ENCODE results near the gene PUS1.
"Not testable (repeated sequence)": the region's sequence is repeated elsewhere in the genome, so short reads cannot be mapped to it uniquely, and the experiment has no call there.

The PUS1 gene

GRCh38 chr12:131941116-131941986 is 12.3 kb downstream of the PUS1 start:
- DNase-seq: no peak

- no peak for DNase-seq
Observed at GRCh38 chr12:131941987-131942341, 12.9 kb downstream of the PUS1 start.

- DNase-seq: no peak
Observed at GRCh38 chr12:131942671-131943070, 13.6 kb downstream of the PUS1 start.

GRCh38 chr12:131943389-131943788 is 14.3 kb downstream of the PUS1 start:
- DNase-seq: no peak

GRCh38 chr12:131943876-131944275 is 14.8 kb downstream of the PUS1 start:
- no peak for DNase-seq

GRCh38 chr12:131944601-131945251 is 15.7 kb downstream of the PUS1 start:
- DNase-seq: no peak

GRCh38 chr12:131946757-131947156 is 17.7 kb downstream of the PUS1 start:
- DNase-seq: no peak

GRCh38 chr12:131947482-131948027 is 18.5 kb downstream of the PUS1 start:
- no peak for DNase-seq

- DNase-seq: no peak
Observed at GRCh38 chr12:131948166-131948712, 19.2 kb downstream of the PUS1 start.

GRCh38 chr12:131948713-131949430 is 19.8 kb downstream of the PUS1 start:
- peak in 1 of 2 donors; percentile 41 for DNase-seq

GRCh38 chr12:131949431-131950181 is 20.5 kb downstream of the PUS1 start, which contains the start of gene EP400:
TSS of gene EP400 (plus strand) at chr12:131949942. CDS start at chr12:131960620, 10,678 bp downstream.
- peak; percentile 92 to 96 for DNase-seq

GRCh38 chr12:131950182-131950913 is 21.3 kb downstream of the PUS1 start:
- peak in 1 of 2 donors; percentile 25 for DNase-seq

GRCh38 chr12:131953810-131954209 is 24.7 kb downstream of the PUS1 start:
- DNase-seq: not testable (repeated sequence)

- not testable (repeated sequence) for DNase-seq
Observed at GRCh38 chr12:131954460-131954859, 25.4 kb downstream of the PUS1 start.

- DNase-seq: no peak
Observed at GRCh38 chr12:131959116-131959515, 30.0 kb downstream of the PUS1 start.

GRCh38 chr12:131959641-131960589 is 30.8 kb downstream of the PUS1 start:
- no peak for DNase-seq

- DNase-seq: not testable (repeated sequence)
Observed at GRCh38 chr12:131960590-131961325, 31.7 kb downstream of the PUS1 start.

- DNase-seq: not testable (repeated sequence)
Observed at GRCh38 chr12:131961328-131961727, 32.3 kb downstream of the PUS1 start.

GRCh38 chr12:131962069-131962468 is 33.0 kb downstream of the PUS1 start:
- DNase-seq: no peak
